ENCODE measurements around the gene NAV1.
"Not testable (repeated sequence)": the region's sequence is repeated elsewhere in the genome, so short reads cannot be mapped to it uniquely, and the experiment has no call there.

The NAV1 gene

GRCh38 chr1:201528631-201529252 lies 10.2 kb upstream of the NAV1 start:
- DNase-seq: no peak

- peak; percentile 63 to 74 for DNase-seq
These were observed 8.0 kb upstream of the NAV1 start for GRCh38 chr1:201530741-201531531.

- DNase-seq: no peak
These were observed 7.1 kb upstream of the NAV1 start for GRCh38 chr1:201531551-201532425.

- no peak for DNase-seq
These were observed 5.1 kb upstream of the NAV1 start for GRCh38 chr1:201533836-201534235.

- DNase-seq: no peak
These were observed 3.6 kb upstream of the NAV1 start for GRCh38 chr1:201535046-201535918.

GRCh38 chr1:201535919-201536245 lies 3.0 kb upstream of the NAV1 start:
- DNase-seq: no peak

- DNase-seq: no peak
These were observed 2.4 kb upstream of the NAV1 start for GRCh38 chr1:201536558-201536957.

GRCh38 chr1:201537028-201537427 lies 1.9 kb upstream of the NAV1 start:
- no peak for DNase-seq

- DNase-seq: no peak
These were observed 1.5 kb upstream of the NAV1 start for GRCh38 chr1:201537467-201537866.

- DNase-seq: no peak
These were observed 876 bp upstream of the NAV1 start for GRCh38 chr1:201537891-201538611.

- no peak for DNase-seq
These were observed 869 bp downstream of the NAV1 start for GRCh38 chr1:201539561-201540431.

GRCh38 chr1:201540846-201541735 lies 2.2 kb downstream of the NAV1 start:
- DNase-seq: no peak

GRCh38 chr1:201542309-201543035 lies 3.5 kb downstream of the NAV1 start:
- no peak for DNase-seq

- no peak for DNase-seq
These were observed 5.1 kb downstream of the NAV1 start for GRCh38 chr1:201543871-201544642.

GRCh38 chr1:201544710-201545109 lies 5.8 kb downstream of the NAV1 start:
- DNase-seq: no peak

GRCh38 chr1:201545851-201546492 lies 7.0 kb downstream of the NAV1 start:
- no peak for DNase-seq

GRCh38 chr1:201549522-201549921 lies 10.6 kb downstream of the NAV1 start:
- not testable (repeated sequence) for DNase-seq

- no peak for DNase-seq
These were observed 12.2 kb downstream of the NAV1 start for GRCh38 chr1:201551096-201551495.

All from activated CD4-positive, alpha-beta T cell treated with anti-CD3 and anti-CD28 coated beads, Interleukin-2, amount 50 U/mL, for 48 hours (primary cell).